Effector memory CD4-positive, alpha-beta T cell (primary cell): ENCODE results near the gene CEP95.

Experiments used
- DNase-seq, 3 donors: peaks; one replicate each; pipeline ENCODE4 v3.0.0-alpha.2; 2020
- H3K27ac ChIP-seq: 2 replicates; pipeline ENCODE4 v1.7.0; 2013; ENCODE audit warnings: mild to moderate bottlenecking, low read length, moderate library complexity; ENCODE audit not compliant: insufficient read depth, poor library complexity, severe bottlenecking
- H3K27me3 ChIP-seq: replicated peaks from 2 replicates; pipeline ENCODE4 v1.7.0; 2013; ENCODE audit warnings: mild to moderate bottlenecking, low read length; ENCODE audit not compliant: insufficient read depth, control insufficient read depth, poor library complexity, severe bottlenecking
- H3K36me3 ChIP-seq: 2 replicates; pipeline ENCODE4 v1.7.0; 2013; ENCODE audit warnings: mild to moderate bottlenecking, low read length, moderate library complexity; ENCODE audit not compliant: control insufficient read depth, insufficient read depth
- H3K4me1 ChIP-seq: 2 replicates; pipeline ENCODE4 v1.7.0; 2013; ENCODE audit warnings: low read length, mild to moderate bottlenecking; ENCODE audit not compliant: control insufficient read depth, insufficient read depth, poor library complexity, severe bottlenecking
- H3K4me3 ChIP-seq: 2 replicates; pipeline ENCODE4 v1.7.0; 2013; ENCODE audit warnings: low read length, low read depth, mild to moderate bottlenecking; ENCODE audit not compliant: insufficient read depth, poor library complexity, severe bottlenecking
- H3K9me3 ChIP-seq: 2 replicates; pipeline ENCODE4 v1.7.0; 2013; ENCODE audit warnings: mild to moderate bottlenecking, low read length, moderate library complexity; ENCODE audit not compliant: control insufficient read depth

The CEP95 gene

DNA sequence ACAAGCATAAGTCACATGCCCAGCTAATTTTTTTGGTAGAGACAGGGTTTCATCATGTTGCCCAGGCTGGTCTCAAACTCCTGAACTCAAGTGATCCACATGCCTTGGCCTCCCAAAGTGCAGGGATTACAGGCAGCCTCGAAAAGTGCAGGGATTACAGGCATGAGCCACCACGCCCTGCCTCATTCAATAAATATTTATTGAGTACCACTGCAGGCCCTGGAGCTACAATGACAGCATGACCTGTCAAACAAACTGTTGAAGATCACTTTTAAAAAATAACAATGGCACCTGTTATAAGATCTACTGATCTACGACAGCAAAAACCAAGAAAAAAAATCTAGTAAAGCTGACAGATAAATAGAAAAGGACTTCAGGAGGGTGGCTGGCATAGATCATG is 76.3 kb downstream of the CEP95 start:
- Histone ChIP-seq H3K27ac (no peak overlapping the region), H3K4me3 (no peak overlapping the region), H3K36me3 (peaks cover 35% of the 10 kb centered on the region), H3K4me1 (no peaks in the 10 kb centered on the region), H3K9me3 (no peaks in the 10 kb centered on the region), H3K27me3 (no peaks in the 10 kb centered on the region)
- no peak for DNase-seq

DNA sequence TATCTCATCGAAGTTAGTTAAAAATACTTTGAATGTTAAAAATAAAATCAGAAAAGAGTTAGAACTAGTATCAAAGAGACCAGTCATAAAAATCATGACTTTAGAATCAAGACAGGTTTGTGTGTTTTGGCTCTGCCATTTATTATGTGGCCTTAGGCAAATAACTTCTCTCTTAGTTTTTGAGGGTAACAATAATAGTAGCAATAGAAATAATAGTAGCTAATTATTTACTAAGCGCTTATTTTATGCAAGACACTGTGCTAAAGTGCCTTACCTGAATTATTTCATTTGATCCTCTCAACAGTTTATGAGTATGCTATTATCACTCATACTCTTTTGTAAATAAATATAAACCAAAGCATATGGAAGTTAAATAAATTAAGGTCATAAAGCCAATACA is 78.4 kb downstream of the CEP95 start:
- Histone ChIP-seq H3K27ac (no peak overlapping the region), H3K9me3 (no peaks in the 10 kb centered on the region), H3K27me3 (no peaks in the 10 kb centered on the region), H3K4me1 (no peaks in the 10 kb centered on the region), H3K4me3 (no peak overlapping the region), H3K36me3 (peaks cover 23% of the 10 kb centered on the region)
- DNase-seq, result no peak
